HG02943 (cell line): ENCODE results near the gene COPS3.

ENCODE experiments used
- ATAC-seq: cut with Tn5 transposase; IDR thresholded peaks from one replicate; pipeline ENCODE4 v1.9.1; 2021; ENCODE audit warnings: mild to moderate bottlenecking, low read depth, moderate library complexity; ENCODE audit not compliant: unreplicated experiment

Gene COPS3

GRCh38 chr17:17252149-17252661 lies 28.8 kb downstream of the COPS3 start:
- ATAC-seq, result no peak

- no peak for ATAC-seq
Observed at GRCh38 chr17:17246879-17247278, 34.2 kb downstream of the COPS3 start.

- no peak for ATAC-seq
Observed at GRCh38 chr17:17243163-17243562, 37.9 kb downstream of the COPS3 start.

GRCh38 chr17:17242246-17242645 lies 38.8 kb downstream of the COPS3 start:
- no peak for ATAC-seq

GRCh38 chr17:17241656-17242055 lies 39.4 kb downstream of the COPS3 start:
- no peak for ATAC-seq

- ATAC-seq, result no peak
Observed at GRCh38 chr17:17239832-17240231, 41.2 kb downstream of the COPS3 start.

- peak; percentile 68 for ATAC-seq
Observed at GRCh38 chr17:17237026-17237799, 43.8 kb downstream of the COPS3 start, which contains the start of gene FLCN. Gene FLCN (minus strand): TSS chr17:17237168. CDS start chr17:17228137, 9,031 bp downstream.

DNA sequence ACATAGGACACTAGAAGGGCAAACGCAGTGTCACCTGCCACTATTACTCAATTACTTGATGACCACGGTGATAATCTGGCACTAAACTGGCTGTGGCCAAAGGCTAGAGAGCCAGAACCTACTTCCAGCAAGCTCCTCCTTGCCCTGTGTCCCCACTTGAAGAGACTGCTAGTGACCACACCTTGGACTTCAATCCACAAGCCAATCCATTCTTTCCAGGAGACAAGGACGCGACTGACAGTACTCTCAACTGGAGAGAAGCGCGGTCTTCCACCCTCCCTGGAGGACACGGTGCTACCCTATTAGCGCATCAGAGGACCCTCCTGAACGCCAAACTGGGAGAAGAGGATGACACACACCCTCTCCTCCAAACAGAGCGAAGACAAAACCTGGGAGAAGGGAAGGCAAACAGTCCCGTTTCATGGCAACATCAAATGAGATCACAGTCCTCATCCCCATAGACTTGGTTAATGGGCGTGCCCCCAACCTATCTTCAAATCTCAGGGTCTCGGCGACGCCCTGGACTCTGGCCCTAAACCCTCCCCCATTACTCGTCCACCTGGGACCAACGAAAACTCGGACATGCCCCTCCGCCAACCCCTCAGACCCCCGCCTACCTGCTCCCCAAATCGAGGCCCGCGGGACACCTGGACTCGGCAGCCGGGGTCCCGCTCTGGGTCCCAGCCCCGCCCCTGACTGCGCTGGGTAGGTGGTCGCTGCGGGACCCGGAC lies 44.6 kb downstream of the COPS3 start:
- ATAC-seq, result peak; percentile 2

DNA sequence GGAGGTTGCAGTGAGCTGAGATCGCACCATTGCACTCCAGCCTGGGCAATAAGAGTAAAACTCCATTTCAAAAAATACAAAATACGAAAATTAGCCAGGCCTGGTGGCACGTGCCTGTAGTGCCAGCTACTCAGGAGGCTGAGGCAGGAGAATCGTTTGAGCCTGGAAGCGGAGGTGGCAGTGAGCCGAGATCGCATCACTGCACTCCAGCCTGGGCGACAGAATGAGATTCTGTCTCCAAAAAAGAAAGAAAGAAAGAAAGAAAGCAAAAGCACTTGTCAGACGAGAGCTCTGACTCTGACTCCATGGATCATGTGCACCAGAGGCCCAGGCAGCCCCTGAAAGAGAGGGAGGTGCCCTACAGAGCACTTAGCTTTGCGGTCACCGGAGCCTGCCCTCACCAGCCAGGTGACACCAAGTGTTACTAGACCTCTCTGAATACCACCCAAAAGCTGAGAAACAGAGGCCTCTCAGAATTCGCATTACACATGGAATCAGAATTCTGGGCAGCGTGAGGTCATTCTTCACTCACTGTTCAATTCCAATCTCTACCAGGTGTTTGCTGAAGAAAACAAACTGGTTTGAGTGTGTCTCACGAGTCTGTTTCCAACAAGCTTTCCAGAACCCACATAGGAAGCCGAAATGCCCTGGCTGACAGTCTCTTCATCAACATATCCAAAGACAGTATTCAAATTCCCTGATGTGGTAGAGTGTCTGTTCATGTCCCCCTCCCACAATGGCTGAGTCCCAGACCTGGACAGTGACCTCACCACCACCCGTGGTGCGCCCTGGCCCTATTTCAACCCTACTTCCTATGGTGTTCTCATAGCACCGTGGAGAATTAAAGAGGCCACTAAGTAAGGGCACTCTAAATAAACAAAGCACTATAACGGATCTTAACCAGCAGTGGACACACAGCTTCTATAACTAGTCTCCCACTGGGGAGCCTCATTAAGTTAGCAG lies 45.6 kb downstream of the COPS3 start:
- ATAC-seq, result no peak

GRCh38 chr17:17232303-17232621 lies 48.8 kb downstream of the COPS3 start:
- ATAC-seq, result no peak

- no peak for ATAC-seq
Observed at GRCh38 chr17:17231621-17232302, 49.3 kb downstream of the COPS3 start.

DNA sequence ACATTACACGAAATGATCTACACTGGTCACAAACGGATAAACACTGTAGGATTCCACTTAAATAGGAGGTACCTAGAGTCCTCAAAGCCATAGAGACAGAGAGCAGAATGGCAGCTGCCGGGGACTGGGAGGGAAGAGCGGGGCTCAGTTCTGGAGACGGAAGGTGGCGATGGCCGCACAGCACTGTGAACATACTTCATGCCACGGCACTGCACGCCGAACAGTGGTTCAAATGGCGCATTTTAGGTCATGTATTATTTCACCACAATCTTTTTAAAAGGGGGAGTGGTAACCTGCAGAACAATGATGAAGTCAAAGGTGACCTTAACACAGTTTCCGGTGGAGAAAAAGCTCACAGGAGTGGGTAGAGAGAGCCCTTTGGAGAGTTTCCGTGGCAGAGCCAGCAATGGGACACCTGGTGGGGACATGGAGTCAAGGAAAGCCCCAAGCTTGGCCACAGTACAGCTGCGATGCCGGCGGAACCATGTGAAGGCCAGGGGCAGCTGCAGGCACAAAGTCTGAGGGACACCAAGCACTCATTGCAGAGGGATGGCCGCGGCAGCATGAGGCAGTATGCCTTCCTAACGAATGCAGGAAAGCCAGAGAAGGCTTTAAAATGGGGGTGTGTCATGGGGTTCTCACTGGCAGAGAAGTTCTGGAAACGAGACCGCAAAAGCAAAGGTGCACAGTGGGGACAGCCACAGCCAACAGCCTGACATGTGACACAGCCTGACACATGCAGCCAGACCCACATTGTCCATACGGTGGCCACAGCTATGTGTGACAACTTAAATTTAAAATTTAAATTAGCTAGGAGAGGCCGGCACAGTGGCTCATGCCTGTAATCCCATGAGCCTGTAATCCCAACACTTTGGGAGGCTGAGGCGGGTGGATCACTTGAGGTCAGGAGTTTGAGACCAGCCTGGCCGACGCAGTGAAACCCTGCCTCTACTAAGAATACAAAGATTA lies 51.3 kb downstream of the COPS3 start:
- no peak for ATAC-seq

DNA sequence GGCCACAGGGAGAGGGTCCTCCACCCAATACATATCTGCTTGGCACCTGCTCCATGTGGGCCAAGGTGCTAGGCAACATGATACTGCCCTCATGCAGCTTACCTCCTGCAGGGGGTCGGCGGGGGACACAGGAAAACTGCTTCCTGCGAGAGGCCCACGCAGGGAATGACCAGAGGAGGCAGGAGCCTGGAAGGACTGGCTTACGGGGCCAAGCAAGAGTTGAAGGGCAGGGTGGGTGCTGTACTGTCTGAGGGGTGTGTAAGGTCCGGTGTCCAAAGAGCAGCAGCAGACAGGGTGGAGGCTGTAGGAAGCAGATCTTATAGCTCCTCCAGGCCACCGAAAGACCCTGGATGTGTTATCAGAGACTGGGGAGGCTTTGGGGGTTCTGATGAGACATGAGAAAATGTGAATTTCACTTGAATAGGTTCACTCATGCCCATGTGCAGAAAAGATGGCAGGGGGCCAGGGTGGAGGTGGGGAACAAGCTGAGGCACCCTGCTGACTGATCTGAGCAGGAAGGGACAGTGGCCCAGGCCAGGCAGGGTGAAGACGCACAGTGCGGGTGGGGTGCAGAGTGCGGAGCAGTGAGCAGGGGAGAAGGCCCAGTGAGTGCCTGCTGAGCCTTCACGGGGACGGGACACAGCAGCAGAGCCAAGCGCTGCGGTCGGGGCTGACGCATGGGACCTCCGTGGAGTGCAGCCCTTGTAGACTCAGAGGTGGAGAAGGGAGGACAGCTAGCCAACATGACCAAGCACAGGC lies 52.3 kb downstream of the COPS3 start:
- ATAC-seq, result no peak

DNA sequence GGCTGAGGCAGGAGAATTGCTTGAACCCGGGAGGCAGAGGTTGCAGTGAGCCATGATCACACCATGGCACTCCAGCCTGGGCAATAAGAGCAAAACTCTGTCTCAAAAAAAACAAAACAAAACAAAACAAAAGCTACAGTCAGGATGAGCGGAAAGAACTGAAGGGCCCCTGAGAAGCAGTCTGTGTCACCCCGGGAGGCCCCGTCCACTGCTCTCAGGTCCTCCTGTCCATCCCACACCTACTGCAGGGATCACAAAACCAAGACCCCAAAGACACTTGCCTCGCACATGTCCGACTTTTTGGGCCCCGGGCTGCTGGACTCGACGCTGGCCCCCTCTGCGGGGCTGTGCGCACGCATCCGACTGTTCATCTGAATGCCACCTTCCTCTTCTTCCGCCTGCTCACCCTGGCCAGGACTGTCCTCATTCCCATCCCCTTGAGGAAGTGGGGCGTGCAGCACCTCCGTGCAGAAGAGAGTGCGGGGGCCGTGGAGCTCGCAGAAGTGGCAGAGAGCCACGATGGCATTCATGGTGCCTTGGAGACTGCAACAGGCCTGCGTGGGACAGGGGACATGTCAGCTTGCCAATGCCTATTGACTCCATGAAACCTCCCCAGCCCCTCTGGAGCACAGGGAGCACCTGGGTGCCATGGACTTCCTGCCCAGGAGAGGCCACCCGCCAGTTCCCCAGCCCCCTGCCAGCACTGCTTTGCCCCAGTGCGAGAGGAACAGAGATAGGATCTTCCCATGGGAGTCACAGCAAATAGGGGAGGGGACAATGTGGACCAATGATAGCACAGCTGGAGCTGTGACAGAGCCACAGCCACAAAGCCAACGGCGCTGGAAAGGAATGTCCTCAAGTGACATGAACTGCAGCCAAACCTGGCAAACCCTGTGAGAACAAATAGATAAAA lies 53.2 kb downstream of the COPS3 start:
- no peak for ATAC-seq

GRCh38 chr17:17226451-17227265 lies 54.4 kb downstream of the COPS3 start:
- ATAC-seq, result no peak

DNA sequence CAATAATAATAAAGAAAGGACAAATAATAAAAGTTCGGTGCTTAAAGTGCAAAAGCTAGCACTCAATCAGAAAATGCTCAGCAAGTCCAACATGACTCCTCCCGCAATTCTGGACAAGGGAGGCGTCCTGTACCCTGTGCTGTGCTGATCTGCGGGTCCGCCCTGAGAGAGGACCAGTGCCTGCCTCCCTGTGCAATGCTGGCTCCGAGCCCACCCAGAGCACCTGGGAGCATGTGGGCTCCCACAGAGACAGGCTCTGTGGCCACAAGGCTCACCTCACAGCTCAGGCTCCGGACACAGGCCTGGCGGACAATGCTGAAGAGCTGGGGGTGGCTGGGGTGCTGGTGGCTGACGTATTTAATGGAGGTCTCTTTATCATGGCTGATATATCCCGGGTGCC lies 55.1 kb downstream of the COPS3 start:
- ATAC-seq, result no peak
